Smooth muscle cell (in vitro differentiated cells): ENCODE data around the gene RRP15. TPM values are rescaled to one million over a fixed set of nuclear protein-coding genes. Genes with fewer than 3 reads are reported as not detected.

Source experiments
- DNase-seq: peaks from one replicate; lab custom pipeline; 2025; ENCODE audit not compliant: unreplicated experiment; lab: John Stamatoyannopoulos, UW
- H2AFZ ChIP-seq: fragments of 200-600 bp; sonication (generic); 2 replicates; pipeline ENCODE4 v1.6.0; 2016; ENCODE audit warnings: antibody characterized with exemption, low read depth, mild to moderate bottlenecking
- H3F3A ChIP-seq: fragments of 200-600 bp; sonication (generic); 2 replicates; pipeline ENCODE4 v1.6.0; 2017; ENCODE audit warnings: antibody characterized with exemption, low read depth
- H3K27ac ChIP-seq: fragments of 200-600 bp; sonication (generic); 2 replicates; pipeline ENCODE4 v1.5.1; 2016; ENCODE audit warnings: low read depth, mild to moderate bottlenecking
- H3K27me3 ChIP-seq: fragments of 200-600 bp; sonication (generic); 2 replicates; pipeline ENCODE4 v1.6.1; 2016; ENCODE audit warnings: low read depth, mild to moderate bottlenecking
- H3K36me3 ChIP-seq: fragments of 200-600 bp; sonication (generic); 2 replicates; pipeline ENCODE4 v1.5.1; 2016; ENCODE audit warnings: low read depth
- H3K4me1 ChIP-seq: fragments of 200-600 bp; sonication (generic); 2 replicates; pipeline ENCODE4 v1.5.1; 2016; ENCODE audit warnings: low read depth
- H3K4me2 ChIP-seq: fragments of 200-600 bp; sonication (generic); 2 replicates; pipeline ENCODE4 v1.6.0; 2016; ENCODE audit warnings: mild to moderate bottlenecking
- H3K4me3 ChIP-seq: fragments of 200-600 bp; sonication (generic); 2 replicates; pipeline ENCODE4 v1.5.1; 2016; ENCODE audit warnings: mild to moderate bottlenecking
- H3K79me2 ChIP-seq: fragments of 200-600 bp; sonication (generic); 2 replicates; pipeline ENCODE4 v1.6.0; 2016; ENCODE audit warnings: low read depth, mild to moderate bottlenecking
- H3K9ac ChIP-seq: fragments of 200-600 bp; sonication (generic); 2 replicates; pipeline ENCODE4 v1.6.0; 2016; ENCODE audit warnings: low read depth
- H3K9me3 ChIP-seq: fragments of 200-600 bp; sonication (generic); replicated peaks from 2 replicates; pipeline ENCODE4 v1.5.1; 2016; ENCODE audit warnings: low read depth
- H4K20me1 ChIP-seq: fragments of 200-600 bp; sonication (generic); 2 replicates; pipeline ENCODE4 v1.6.0; 2016; ENCODE audit warnings: low read depth
- WGBS: methylation state at CpG from one replicate; pipeline ENCODE4 v1.1.7; 2016; ENCODE audit warnings: low lambda C conversion rate; 5-methylcytosine and 5-hydroxymethylcytosine counted together
- polyA plus RNA-seq: library from polyadenylated mRNA; unstranded; fragments of >200 nt; fragmentation: Nextera tagmentation; extraction: Ambion mirVana; gene quantifications from 2 replicates; pipeline ENCODE4 v1.2.1, GENCODE V29; 2016
- small RNA-seq: library from RNA; depleted of rRNA; stranded (forward); fragments of <200 nt; gene quantifications from one replicate; pipeline ENCODE3, GENCODE V24; 2014
- total RNA-seq: library from RNA; depleted of rRNA; stranded (reverse); fragments of >200 nt; gene quantifications from 2 replicates; pipeline ENCODE4 v1.2.3, GENCODE V29; 2014
- TF ChIP-seq, protein P1 (sequence below): fragments of 200-600 bp; sonication (generic); IDR thresholded peaks from 2 replicates; pipeline ENCODE4 v1.5.1; 2017; ENCODE audit warnings: borderline replicate concordance, mild to moderate bottlenecking, antibody characterized with exemption; ENCODE audit not compliant: insufficient read depth, poor library complexity, severe bottlenecking

RRP15 gene
- total and polyA plus RNA-seq, 2 experiments from 2014 or later: 6.6 to 13.2 TPM

DNA sequence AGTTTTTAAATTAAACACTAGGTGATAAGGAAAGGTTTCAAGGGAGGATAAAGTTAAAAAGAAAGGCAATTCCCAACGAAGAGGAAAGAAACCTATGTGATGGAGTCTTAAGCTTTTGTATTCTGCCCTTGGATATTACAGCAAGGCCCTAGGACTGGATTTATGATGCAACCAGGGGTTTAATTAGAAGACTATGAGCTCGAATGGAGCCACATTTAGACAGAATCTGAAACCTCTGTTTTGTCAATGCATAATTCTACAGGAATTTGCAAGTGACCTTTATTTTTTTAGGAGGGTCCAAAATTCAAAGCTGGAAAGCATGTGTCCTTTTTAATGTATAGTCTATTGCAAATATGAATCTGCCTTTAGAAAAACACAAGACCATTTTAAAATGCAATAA is 98.0 kb downstream of the RRP15 start:
- peak overlapping the region; percentile 69 for H3K27ac ChIP-seq
- no peak overlapping the region for H3K4me3 ChIP-seq
- TF ChIP-seq, protein P1, sequence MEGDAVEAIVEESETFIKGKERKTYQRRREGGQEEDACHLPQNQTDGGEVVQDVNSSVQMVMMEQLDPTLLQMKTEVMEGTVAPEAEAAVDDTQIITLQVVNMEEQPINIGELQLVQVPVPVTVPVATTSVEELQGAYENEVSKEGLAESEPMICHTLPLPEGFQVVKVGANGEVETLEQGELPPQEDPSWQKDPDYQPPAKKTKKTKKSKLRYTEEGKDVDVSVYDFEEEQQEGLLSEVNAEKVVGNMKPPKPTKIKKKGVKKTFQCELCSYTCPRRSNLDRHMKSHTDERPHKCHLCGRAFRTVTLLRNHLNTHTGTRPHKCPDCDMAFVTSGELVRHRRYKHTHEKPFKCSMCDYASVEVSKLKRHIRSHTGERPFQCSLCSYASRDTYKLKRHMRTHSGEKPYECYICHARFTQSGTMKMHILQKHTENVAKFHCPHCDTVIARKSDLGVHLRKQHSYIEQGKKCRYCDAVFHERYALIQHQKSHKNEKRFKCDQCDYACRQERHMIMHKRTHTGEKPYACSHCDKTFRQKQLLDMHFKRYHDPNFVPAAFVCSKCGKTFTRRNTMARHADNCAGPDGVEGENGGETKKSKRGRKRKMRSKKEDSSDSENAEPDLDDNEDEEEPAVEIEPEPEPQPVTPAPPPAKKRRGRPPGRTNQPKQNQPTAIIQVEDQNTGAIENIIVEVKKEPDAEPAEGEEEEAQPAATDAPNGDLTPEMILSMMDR: no peak
- no peak overlapping the region for H2AFZ ChIP-seq
- no peaks in the 10 kb centered on the region for H3K36me3 ChIP-seq
- 77% methylated on average over 2 of the region's 2 CpGs for WGBS
- H3K9ac ChIP-seq: no peak overlapping the region
- H3K27me3 ChIP-seq: no peaks in the 10 kb centered on the region
- no peaks in the 10 kb centered on the region for H3F3A ChIP-seq
- no peak for DNase-seq
- peaks cover 13% of the 10 kb centered on the region for H3K4me1 ChIP-seq
- peaks cover 30% of the 10 kb centered on the region for H3K79me2 ChIP-seq
- no peaks in the 10 kb centered on the region for H3K9me3 ChIP-seq
- H3K4me2 ChIP-seq: peak overlapping the region; percentile 60
- no peaks in the 10 kb centered on the region for H4K20me1 ChIP-seq

DNA sequence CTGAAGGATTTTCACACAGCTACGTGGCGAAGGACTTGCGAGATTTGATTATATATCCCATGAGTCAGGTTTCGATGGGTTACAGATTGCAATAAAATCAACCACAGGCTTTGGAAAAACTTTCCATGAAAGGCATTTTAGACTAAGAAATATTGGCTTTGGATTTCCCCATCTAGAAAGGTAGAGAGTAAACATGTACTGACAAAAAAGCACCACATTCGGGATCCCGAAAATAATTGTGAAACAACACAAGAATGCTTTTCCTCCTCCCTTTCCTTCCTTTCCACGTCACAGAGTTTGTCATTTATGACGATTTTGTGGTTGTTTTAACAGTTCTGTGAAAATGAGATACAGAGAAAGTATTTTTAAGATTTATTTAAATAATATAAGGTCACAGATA is 98.6 kb downstream of the RRP15 start:
- peak overlapping the region; percentile 60 for H3K4me2 ChIP-seq
- H3K4me3 ChIP-seq: no peak overlapping the region
- no peaks in the 10 kb centered on the region for H3F3A ChIP-seq
- H3K79me2 ChIP-seq: peaks cover 33% of the 10 kb centered on the region
- 43% methylated on average over 8 of the region's 8 CpGs for WGBS
- DNase-seq: no peak
- H3K27ac ChIP-seq: peak overlapping the region; percentile 69
- no peaks in the 10 kb centered on the region for H3K36me3 ChIP-seq
- H2AFZ ChIP-seq: no peak overlapping the region
- H3K9ac ChIP-seq: peak overlapping the region; percentile 24
- H3K27me3 ChIP-seq: no peaks in the 10 kb centered on the region
- peaks cover 13% of the 10 kb centered on the region for H3K4me1 ChIP-seq
- peaks cover 1% of the 10 kb centered on the region for H4K20me1 ChIP-seq
- TF ChIP-seq, protein P1: no peak
- H3K9me3 ChIP-seq: no peaks in the 10 kb centered on the region

DNA sequence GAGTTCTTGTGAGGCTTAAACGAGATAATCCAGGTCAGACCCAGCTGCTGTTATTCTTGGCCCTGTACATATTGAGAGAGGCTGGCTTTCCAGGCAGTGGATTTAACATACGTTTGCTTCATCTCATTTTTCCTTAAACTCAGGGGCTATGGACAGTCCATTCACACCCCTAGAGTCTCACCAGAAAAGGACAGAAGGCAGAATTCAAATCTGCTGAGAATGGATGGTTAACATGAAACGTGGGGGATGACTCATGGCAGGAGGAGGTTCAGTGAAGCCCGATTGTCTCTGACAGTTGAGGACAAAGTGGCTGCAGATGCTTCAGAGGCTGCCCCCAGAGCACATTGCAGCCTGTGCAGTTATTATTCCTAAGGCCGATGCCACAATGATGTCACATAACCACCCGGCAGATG is 99.5 kb downstream of the RRP15 start:
- Histone ChIP-seq H4K20me1 (peaks cover 10% of the 10 kb centered on the region), H3K79me2 (peaks cover 38% of the 10 kb centered on the region), H2AFZ (no peak overlapping the region), H3K36me3 (no peaks in the 10 kb centered on the region), H3K9me3 (no peaks in the 10 kb centered on the region), H3K27ac (peak overlapping the region; percentile 69), H3K4me3 (no peak overlapping the region), H3K27me3 (no peaks in the 10 kb centered on the region), H3K4me1 (peaks cover 13% of the 10 kb centered on the region), H3F3A (no peaks in the 10 kb centered on the region), H3K9ac (no peak overlapping the region), H3K4me2 (peak overlapping the region; percentile 60)
- no peak for DNase-seq
- TF ChIP-seq, protein P1: no peak
- WGBS: 33% methylated on average over 6 of the region's 6 CpGs

Small RNA genes lying within 50 kb of the gene (small RNA-seq; reads per million reads assigned to genes)
- not detected for gene AC096638.1

Other genes starting within 250 kb of the RRP15 start
- gene TGFB2, start 60.0 kb downstream of the RRP15 start, total RNA-seq: 63.3 and 76.5 TPM in 2 replicates
- 25.6 and 29.1 TPM in 2 replicates for gene TGFB2, start 60.0 kb downstream of the RRP15 start, polyA plus RNA-seq